Mesenchymal stem cell (in vitro differentiated cells and primary cell): ENCODE results near the gene RASSF9.

ENCODE experiments used
- DNase-seq: peaks from one replicate; pipeline ENCODE4 v3.0.0-alpha.2; 2013
- H2AFZ ChIP-seq: one replicate; pipeline ENCODE4 v1.6.1; 2013; ENCODE audit warnings: low read depth, mild to moderate bottlenecking, control low read depth, inconsistent platforms, low read length, moderate library complexity
- H2AK5ac ChIP-seq: 2 replicates; pipeline ENCODE4 v1.6.1; 2013; ENCODE audit warnings: low read length, moderate library complexity, mild to moderate bottlenecking, inconsistent platforms; ENCODE audit not compliant: severe bottlenecking
- H2BK120ac ChIP-seq: one replicate; pipeline ENCODE4 v1.6.1; 2013; ENCODE audit warnings: low read depth, mild to moderate bottlenecking, inconsistent platforms, low read length, moderate library complexity
- H2BK12ac ChIP-seq, 2 experiments: one replicate each; pipeline ENCODE4 v1.6.1; 2013; ENCODE audit warnings: inconsistent platforms in 2 of 2, low read length in 2 of 2, mild to moderate bottlenecking in 2 of 2, moderate library complexity in 2 of 2, control low read depth in 1 of 2
- H2BK15ac ChIP-seq: one replicate; pipeline ENCODE4 v1.6.1; 2013; ENCODE audit warnings: mild to moderate bottlenecking, low read depth, inconsistent platforms; ENCODE audit not compliant: poor library complexity, severe bottlenecking
- H2BK5ac ChIP-seq: 2 replicates; pipeline ENCODE4 v1.6.1; 2013; ENCODE audit warnings: low read depth, mild to moderate bottlenecking, low read length, control low read depth, inconsistent platforms; ENCODE audit not compliant: poor library complexity, severe bottlenecking
- H3K14ac ChIP-seq, 2 experiments: one replicate each; pipeline ENCODE4 v1.6.1; 2013; ENCODE audit warnings: inconsistent platforms in 2 of 2, low read length in 2 of 2, control low read depth in 1 of 2, mild to moderate bottlenecking in 1 of 2, moderate library complexity in 1 of 2
- H3K18ac ChIP-seq, 2 experiments: one replicate each; pipeline ENCODE4 v1.6.1; 2013; ENCODE audit warnings: inconsistent platforms in 2 of 2, low read length in 2 of 2, control low read depth in 1 of 2, low read depth in 1 of 2, mild to moderate bottlenecking in 1 of 2
- H3K23ac ChIP-seq, 2 experiments: one replicate each; pipeline ENCODE4 v1.6.1; 2013; ENCODE audit warnings: inconsistent platforms in 2 of 2, low read length in 2 of 2, mild to moderate bottlenecking in 2 of 2, moderate library complexity in 2 of 2, control low read depth in 1 of 2
- H3K27ac ChIP-seq: 2 replicates; pipeline ENCODE4 v1.5.1; 2013; ENCODE audit warnings: mild to moderate bottlenecking, moderate library complexity, low read length, control low read depth, inconsistent platforms; ENCODE audit not compliant: poor library complexity, severe bottlenecking
- H3K27me3 ChIP-seq, 2 experiments: 2 replicates each; pipeline versions ENCODE4 v1.6.1 to v1.7.0; 2013; ENCODE audit warnings: low read length in 2 of 2, mild to moderate bottlenecking in 2 of 2, moderate library complexity in 2 of 2, control low read depth in 1 of 2, inconsistent platforms in 1 of 2; ENCODE audit not compliant: control insufficient read depth in 1 of 2, insufficient read depth in 1 of 2
- H3K36me3 ChIP-seq, 2 experiments: 2 replicates each; pipeline versions ENCODE4 v1.6.1 to v1.7.0; 2013; ENCODE audit warnings: low read length in 2 of 2, control low read depth in 1 of 2, inconsistent platforms in 1 of 2, low read depth in 1 of 2, mild to moderate bottlenecking in 1 of 2; ENCODE audit not compliant: insufficient read depth in 2 of 2, control insufficient read depth in 1 of 2
- H3K4ac ChIP-seq, 2 experiments: one replicate each; pipeline ENCODE4 v1.6.1; 2013; ENCODE audit warnings: inconsistent platforms in 2 of 2, low read length in 2 of 2, mild to moderate bottlenecking in 2 of 2, moderate library complexity in 2 of 2, control low read depth in 1 of 2, low read depth in 1 of 2
- H3K4me1 ChIP-seq: 2 replicates; pipeline ENCODE4 v1.6.1; 2013; ENCODE audit warnings: low read depth, low read length, control low read depth; ENCODE audit not compliant: control insufficient read depth, insufficient read depth
- H3K4me2 ChIP-seq: 2 replicates; pipeline ENCODE4 v1.6.1; 2013; ENCODE audit warnings: low read length, mild to moderate bottlenecking, inconsistent platforms; ENCODE audit not compliant: poor library complexity, severe bottlenecking
- H3K4me3 ChIP-seq, 2 experiments: 2 replicates each; pipeline versions ENCODE4 v1.5.1 to v1.7.0; 2013; ENCODE audit warnings: low read length in 2 of 2, mild to moderate bottlenecking in 2 of 2, control low read depth in 1 of 2, low read depth in 1 of 2; ENCODE audit not compliant: insufficient read depth in 1 of 2
- H3K79me1 ChIP-seq: replicated peaks from 2 replicates; pipeline ENCODE4 v1.6.1; 2013; ENCODE audit warnings: mild to moderate bottlenecking, control low read depth, low read length, inconsistent platforms; ENCODE audit not compliant: poor library complexity, severe bottlenecking
- H3K9ac ChIP-seq: 2 replicates; pipeline ENCODE4 v1.7.0; 2013; ENCODE audit warnings: mild to moderate bottlenecking, low read length, moderate library complexity
- H3K9me3 ChIP-seq: 2 replicates; pipeline ENCODE4 v1.7.0; 2013; ENCODE audit warnings: mild to moderate bottlenecking, low read length; ENCODE audit not compliant: control insufficient read depth
- H4K8ac ChIP-seq: one replicate; pipeline ENCODE4 v1.6.1; 2013; ENCODE audit warnings: inconsistent platforms, mild to moderate bottlenecking, low read length, moderate library complexity
- H4K91ac ChIP-seq: one replicate; pipeline ENCODE4 v1.6.1; 2013; ENCODE audit warnings: mild to moderate bottlenecking, low read length, inconsistent platforms
- WGBS: methylation state at CpG from one replicate; pipeline ENCODE4 v1.1.7; 2013; ENCODE audit warnings: mixed read lengths; 5-methylcytosine and 5-hydroxymethylcytosine counted together

The RASSF9 gene

DNA sequence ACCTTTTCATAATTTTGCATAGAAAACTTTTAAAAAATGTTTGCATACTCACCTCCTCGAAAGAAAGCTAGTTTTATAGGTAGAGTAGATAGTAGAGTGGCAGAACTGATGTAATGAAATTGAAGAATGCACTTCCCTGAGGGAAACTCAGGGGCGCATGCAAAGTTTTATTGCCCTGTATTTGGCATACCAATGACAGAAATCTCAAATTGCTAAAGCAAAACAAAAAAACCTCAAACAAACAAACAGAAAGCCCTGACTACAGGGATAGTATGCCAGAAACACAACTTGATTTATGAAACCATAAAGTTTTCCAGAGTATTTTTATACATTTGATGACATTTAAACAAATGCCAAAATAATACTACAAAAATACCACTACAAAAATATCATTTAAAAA lies 1.8 kb downstream of the RASSF9 start:
- Histone ChIP-seq H3K4ac (no peak overlapping the region), H3K27ac (no peak overlapping the region), H2BK12ac (no peak overlapping the region), H2BK120ac (no peak overlapping the region), H4K91ac (no peak overlapping the region), H3K18ac (no peak overlapping the region), H3K4me1 (peaks cover 6% of the 10 kb centered on the region), H3K36me3 (no peaks in the 10 kb centered on the region), H2AK5ac (no peak overlapping the region), H3K9me3 (no peaks in the 10 kb centered on the region), H3K14ac (no peak overlapping the region), H3K79me1 (peaks cover 1% of the 10 kb centered on the region), H3K4me3 (peak overlapping the region in 1 of 2 experiments; percentile 79), H2AFZ (no peak overlapping the region), H3K9ac (peak overlapping the region; percentile 89), H3K27me3 (no peaks in the 10 kb centered on the region), H2BK5ac (no peak overlapping the region), H4K8ac (no peak overlapping the region), H2BK15ac (no peak overlapping the region), H3K4me2 (peak overlapping the region; percentile 54), H3K23ac (no peak overlapping the region)
- peak; percentile 5 for DNase-seq
- no CpG with 5 or more reads among the region's 2 CpGs for WGBS

DNA sequence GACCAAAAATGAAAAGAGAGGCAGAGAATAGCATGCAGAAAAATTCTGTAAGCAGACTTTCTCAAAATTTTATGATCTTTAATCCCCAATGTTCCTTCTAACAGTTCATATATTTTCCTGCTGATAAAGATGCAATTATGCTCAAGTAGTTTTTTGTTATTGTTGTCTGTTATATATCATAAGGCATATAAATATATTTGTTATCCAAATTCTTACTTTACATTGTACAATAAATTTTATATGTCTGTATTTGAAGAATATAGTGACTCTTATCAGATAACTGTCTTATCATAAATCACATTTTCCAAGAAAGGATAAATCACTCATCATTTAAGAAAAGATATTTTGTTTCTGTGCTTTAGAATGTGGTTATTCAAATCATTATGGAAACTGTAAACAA lies 2.6 kb downstream of the RASSF9 start:
- H3K4ac ChIP-seq: no peak overlapping the region
- no peak overlapping the region for H4K91ac ChIP-seq
- H3K4me1 ChIP-seq: peaks cover 6% of the 10 kb centered on the region
- H4K8ac ChIP-seq: no peak overlapping the region
- no peak overlapping the region for H3K9ac ChIP-seq
- no peak overlapping the region for H3K27ac ChIP-seq
- no peak overlapping the region for H2AK5ac ChIP-seq
- H3K18ac ChIP-seq: no peak overlapping the region
- DNase-seq: no peak
- H3K27me3 ChIP-seq: no peaks in the 10 kb centered on the region
- H3K36me3 ChIP-seq: no peaks in the 10 kb centered on the region
- no peak overlapping the region for H3K4me2 ChIP-seq
- no peak overlapping the region for H2BK12ac ChIP-seq
- H2AFZ ChIP-seq: no peak overlapping the region
- no peak overlapping the region for H2BK15ac ChIP-seq
- H3K4me3 ChIP-seq: no peak overlapping the region
- no peak overlapping the region for H2BK5ac ChIP-seq
- H3K79me1 ChIP-seq: peaks cover 1% of the 10 kb centered on the region
- H3K14ac ChIP-seq: no peak overlapping the region
- H3K9me3 ChIP-seq: no peaks in the 10 kb centered on the region
- H3K23ac ChIP-seq: no peak overlapping the region
- H2BK120ac ChIP-seq: no peak overlapping the region

DNA sequence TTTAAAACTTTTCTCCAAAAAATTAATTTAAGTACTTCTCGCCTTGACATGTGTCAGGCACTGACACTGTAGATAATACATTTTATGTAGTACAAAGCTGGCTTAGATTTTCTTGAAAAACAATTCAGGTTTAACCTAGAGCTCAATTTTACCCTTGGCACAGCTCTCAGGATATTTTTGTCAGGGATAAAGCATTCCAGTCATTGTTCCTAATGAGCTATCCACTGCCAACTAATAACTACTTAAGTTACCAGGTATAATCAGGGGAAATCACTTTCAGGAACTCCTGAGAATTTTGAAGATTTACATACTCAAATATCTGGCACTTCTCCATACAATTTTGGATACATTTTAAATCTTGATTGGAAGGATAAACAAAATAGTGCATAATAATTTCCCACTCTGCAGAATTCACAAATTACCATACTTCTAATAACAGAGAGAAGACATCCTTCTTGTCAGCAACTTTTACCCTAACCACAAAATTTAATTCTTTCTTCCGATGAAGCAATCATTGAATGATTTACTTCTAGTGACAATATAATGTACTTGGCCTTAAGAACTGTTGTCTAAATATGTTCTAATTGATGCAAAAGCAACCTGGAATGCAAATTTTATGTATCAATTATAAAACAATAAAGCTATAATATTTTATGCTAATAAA lies 4.8 kb downstream of the RASSF9 start:
- Histone ChIP-seq H2BK15ac (no peak overlapping the region), H3K4me1 (peaks cover under 1% of the 10 kb centered on the region), H4K91ac (no peak overlapping the region), H2BK12ac (no peak overlapping the region), H2BK5ac (no peak overlapping the region), H3K27ac (no peak overlapping the region), H3K23ac (no peak overlapping the region), H3K4me2 (no peak overlapping the region), H2AFZ (no peak overlapping the region), H3K4ac (no peak overlapping the region), H4K8ac (no peak overlapping the region), H2AK5ac (no peak overlapping the region), H3K27me3 (no peaks in the 10 kb centered on the region), H3K9me3 (no peaks in the 10 kb centered on the region), H3K9ac (no peak overlapping the region), H3K4me3 (no peak overlapping the region), H3K14ac (no peak overlapping the region), H3K18ac (no peak overlapping the region), H3K36me3 (no peaks in the 10 kb centered on the region), H3K79me1 (peaks cover 1% of the 10 kb centered on the region), H2BK120ac (no peak overlapping the region)
- DNase-seq: no peak
- 43% methylated on average over 1 of the region's 2 CpGs for WGBS

DNA sequence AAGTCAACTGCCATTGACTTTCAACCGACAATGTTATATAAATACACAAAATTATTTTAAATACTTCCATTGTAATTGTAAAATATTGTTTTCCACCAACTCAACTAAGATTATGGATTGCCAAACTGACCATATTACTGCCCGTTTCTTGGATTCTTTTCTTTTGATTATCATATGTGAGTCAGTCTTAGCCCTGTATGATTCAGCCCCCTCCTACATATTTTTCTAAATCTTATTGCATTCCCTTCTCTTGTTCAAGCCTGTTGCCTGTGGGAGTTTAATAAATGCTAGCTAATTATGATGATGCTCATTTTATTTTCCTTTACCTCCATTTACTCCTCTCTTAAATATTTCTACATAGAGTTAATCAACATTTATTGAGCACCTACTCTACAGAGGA lies 6.8 kb downstream of the RASSF9 start:
- H3K36me3 ChIP-seq: no peaks in the 10 kb centered on the region
- peaks cover 5% of the 10 kb centered on the region for H3K79me1 ChIP-seq
- peaks cover 2% of the 10 kb centered on the region for H3K4me1 ChIP-seq
- H2BK15ac ChIP-seq: no peak overlapping the region
- H3K4me2 ChIP-seq: no peak overlapping the region
- WGBS: no CpG with 5 or more reads among the region's 2 CpGs
- no peak overlapping the region for H3K4me3 ChIP-seq
- no peak overlapping the region for H3K23ac ChIP-seq
- no peak overlapping the region for H3K4ac ChIP-seq
- no peak for DNase-seq
- no peak overlapping the region for H2AK5ac ChIP-seq
- no peaks in the 10 kb centered on the region for H3K9me3 ChIP-seq
- H2BK12ac ChIP-seq: no peak overlapping the region
- H2BK120ac ChIP-seq: no peak overlapping the region
- H2AFZ ChIP-seq: no peak overlapping the region
- H3K27me3 ChIP-seq: no peaks in the 10 kb centered on the region
- H3K27ac ChIP-seq: no peak overlapping the region
- no peak overlapping the region for H4K91ac ChIP-seq
- H3K18ac ChIP-seq: no peak overlapping the region
- no peak overlapping the region for H3K9ac ChIP-seq
- H4K8ac ChIP-seq: no peak overlapping the region
- no peak overlapping the region for H3K14ac ChIP-seq
- H2BK5ac ChIP-seq: no peak overlapping the region
